ENCODE data around the gene PRDX3.

PRDX3 gene

GRCh38 chr10:119178372-119179119, at the start of gene PRDX3:
Gene PRDX3, minus strand, starts transcription at chr10:119178812. Its CDS starts 22 bp downstream, at chr10:119178790.
- DNase-seq: no peak

GRCh38 chr10:119227825-119228224, 49.2 kb upstream of the PRDX3 start:
- DNase-seq: no peak

- DNase-seq: no peak
Measured at GRCh38 chr10:119225083-119225658, 46.6 kb upstream of the PRDX3 start.

- no peak for DNase-seq
Measured at GRCh38 chr10:119222966-119223386, 44.4 kb upstream of the PRDX3 start.

- DNase-seq: no peak
Measured at GRCh38 chr10:119222537-119222936, 43.9 kb upstream of the PRDX3 start.

GRCh38 chr10:119221666-119222065, 43.1 kb upstream of the PRDX3 start:
- no peak for DNase-seq

- DNase-seq: no peak
Measured at GRCh38 chr10:119221201-119221600, 42.6 kb upstream of the PRDX3 start.

GRCh38 chr10:119219871-119220270, 41.3 kb upstream of the PRDX3 start:
- DNase-seq: no peak

- no peak for DNase-seq
Measured at GRCh38 chr10:119217991-119218490, 39.4 kb upstream of the PRDX3 start.

GRCh38 chr10:119217401-119217800, 38.8 kb upstream of the PRDX3 start:
- no peak for DNase-seq

GRCh38 chr10:119216127-119216526, 37.5 kb upstream of the PRDX3 start:
- DNase-seq: no peak

GRCh38 chr10:119215371-119215770, 36.8 kb upstream of the PRDX3 start:
- no peak for DNase-seq

GRCh38 chr10:119211625-119212441, 33.2 kb upstream of the PRDX3 start:
- DNase-seq: no peak

GRCh38 chr10:119211176-119211575, 32.6 kb upstream of the PRDX3 start:
- no peak for DNase-seq

GRCh38 chr10:119210633-119211032, 32.0 kb upstream of the PRDX3 start:
- no peak for DNase-seq

GRCh38 chr10:119209736-119210355, 31.2 kb upstream of the PRDX3 start:
- DNase-seq: no peak

- no peak for DNase-seq
Measured at GRCh38 chr10:119209035-119209735, 30.6 kb upstream of the PRDX3 start.

- DNase-seq: no peak
Measured at GRCh38 chr10:119208553-119208940, 29.9 kb upstream of the PRDX3 start.

- no peak for DNase-seq
Measured at GRCh38 chr10:119207713-119208552, 29.3 kb upstream of the PRDX3 start.

GRCh38 chr10:119207366-119207666, 28.7 kb upstream of the PRDX3 start, which contains the start of gene GRK5:
Gene GRK5, plus strand, starts transcription at chr10:119207571. Its CDS starts 347 bp downstream, at chr10:119207918.
- peak; percentile 86 for DNase-seq

- no peak for DNase-seq
Measured at GRCh38 chr10:119206603-119207365, 28.2 kb upstream of the PRDX3 start.
